ENCODE results near the gene MET. TPM values are rescaled to one million over a fixed set of nuclear protein-coding genes. Genes with fewer than 3 reads are reported as not detected.

The MET gene
- total and polyA plus RNA-seq, 10 of the 15 experiments (the other 5 are each of a cell fraction or from before 2014, with no cell fraction given) = 0.01 to 0.21 TPM; not detected in 8

DNA sequence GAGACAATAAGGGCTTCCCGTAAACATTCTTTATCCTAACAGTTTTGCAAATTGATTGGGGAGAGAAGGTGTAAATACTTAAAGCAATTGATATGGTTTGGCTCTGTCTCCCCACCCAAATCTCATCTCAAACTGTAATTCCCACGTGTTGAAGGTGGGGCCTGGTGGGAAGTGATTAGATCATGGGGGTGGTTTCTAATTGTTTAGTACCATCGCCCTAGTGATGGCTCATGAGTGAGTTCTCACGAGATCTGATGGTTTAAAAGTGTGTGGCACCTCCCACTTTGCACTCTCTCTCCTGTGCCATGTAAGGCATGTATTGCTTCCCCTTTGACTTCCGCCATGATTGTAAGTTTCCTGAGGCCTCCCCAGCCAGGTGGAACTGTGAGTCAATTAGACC lies 168.3 kb downstream of the MET start:
- no peak overlapping the region for H3K27ac ChIP-seq (ENCODE audit: control insufficient read depth, insufficient read depth)
- CTCF ChIA-PET = interaction anchor here (0.6 kb wide), 1 partner anchor 84 kb away, joined by 3 read pairs; no protein-coding TSS in a partner anchor
- POLR2A ChIA-PET = no interaction called here
- H3K27me3 ChIP-seq (replicated peaks in 1 of 2; ENCODE audit: control insufficient read depth in 2 of 2, insufficient read depth in 2 of 2, low read length in 1 of 2) = peaks cover 0 to 8% of the 10 kb centered on the region in 2 experiments
- no peak overlapping the region for H3K9ac ChIP-seq (ENCODE audit: control insufficient read depth, insufficient read depth, low read length)
- H3K36me3 ChIP-seq (ENCODE audit: control insufficient read depth in 2 of 2, insufficient read depth in 2 of 2, low read length in 1 of 2) = no peaks in the 10 kb centered on the region
- H3K4me2 ChIP-seq (ENCODE audit: control insufficient read depth, insufficient read depth) = no peak overlapping the region
- TF ChIP-seq IKZF2 (IDR thresholded peaks at IDR 0.05) (no peak), CEBPB (IDR thresholded peaks at IDR 0.05; ENCODE audit: borderline replicate concordance in 1 of 2, low read depth in 2 of 2, low read length in 2 of 2) (no peak), POLR2AphosphoS2 (IDR thresholded peaks at IDR 0.05; ENCODE audit: low read depth, low read length) (no peak), BHLHE40 (IDR thresholded peaks at IDR 0.05; ENCODE audit: borderline replicate concordance in 1 of 2, low read depth in 2 of 2, low read length in 1 of 2) (no peak), RUNX3 (IDR thresholded peaks at IDR 0.05; ENCODE audit: low read length) (no peak), CUX1 (IDR thresholded peaks at IDR 0.05; ENCODE audit: insufficient replicate concordance, low read depth, low read length) (no peak), IRF4 (IDR thresholded peaks at IDR 0.05; ENCODE audit: low read depth, low read length) (no peak), JUNB (IDR thresholded peaks at IDR 0.05) (no peak), ESRRA (IDR thresholded peaks at IDR 0.05; ENCODE audit: low read length) (no peak), TCF7 (IDR thresholded peaks at IDR 0.05; ENCODE audit: borderline replicate concordance) (no peak), EGR1 (IDR thresholded peaks at IDR 0.05; ENCODE audit: borderline replicate concordance in 1 of 2, low read depth in 2 of 2, low read length in 2 of 2) (no peak), SRF (IDR thresholded peaks at IDR 0.05; ENCODE audit: low read depth in 2 of 2, low read length in 2 of 2) (no peak), BRCA1 (IDR thresholded peaks at IDR 0.05; ENCODE audit: low read depth, low read length) (no peak), RBBP5 (conservative IDR thresholded peaks at IDR 0.05) (no peak)
- in situ Hi-C loops (cut with MboI) = no loop called here
- no peak overlapping the region for H3K4me3 ChIP-seq
- H3K9me3 ChIP-seq (replicated peaks; ENCODE audit: control insufficient read depth, insufficient read depth, low read length) = no peaks in the 10 kb centered on the region
- ATAC-seq (no peak), FAIRE-seq (no peak), DNase-seq (ENCODE audit: low read depth, low spot score) (no peak)
- intact Hi-C loops (cut with micrococcal nuclease; ENCODE audit: unreplicated experiment) = no loop called here
- H2AFZ ChIP-seq (ENCODE audit: control insufficient read depth, low read depth, low read length) = no peak overlapping the region
- SMC1A ChIA-PET (ENCODE audit: uncharacterized antibody, unreplicated experiment) = no interaction called here
- BruUV-seq (replicated peaks) = no TSS peak
- 67% methylated on average over 5 of the region's 5 CpGs for WGBS (ENCODE audit: insufficient coverage, insufficient replicate concordance, low lambda C conversion rate, missing lambda C conversion rate)
- RAD21 ChIA-PET (ENCODE audit: unreplicated experiment) = no interaction called here
- H3K4me1 ChIP-seq (ENCODE audit: control insufficient read depth, insufficient read depth, low read length) = no peaks in the 10 kb centered on the region
- H3K79me2 ChIP-seq (ENCODE audit: control insufficient read depth, insufficient read depth, low read length) = no peaks in the 10 kb centered on the region
- H4K20me1 ChIP-seq (ENCODE audit: control insufficient read depth, insufficient read depth) = no peaks in the 10 kb centered on the region
